AG10803 (cell line): ENCODE results near the gene VPS72.
"Not testable (repeated sequence)": the region's sequence is repeated elsewhere in the genome, so short reads cannot be mapped to it uniquely, and the experiment has no call there.

Source experiments
- DNase-seq: peaks from one replicate; pipeline ENCODE4 v3.0.0; 2010; ENCODE audit warnings: low read depth
- H3K4me3 ChIP-seq: 2 replicates; pipeline ENCODE4 v1.5.1; 2011; ENCODE audit warnings: mild to moderate bottlenecking, low read length, control low read depth
- CTCF ChIP-seq: conservative IDR thresholded peaks from 2 replicates; pipeline ENCODE4 v1.5.1; 2011; ENCODE audit warnings: mild to moderate bottlenecking, low read length, control low read depth, inconsistent platforms

The VPS72 gene

GRCh38 chr1:151211972-151212705, 22.1 kb upstream of the VPS72 start:
- no peak overlapping the region for H3K4me3 ChIP-seq
- TF ChIP-seq CTCF = no peak
- DNase-seq = no peak

- H3K4me3 ChIP-seq = no peak overlapping the region
- TF ChIP-seq CTCF = no peak
- DNase-seq = peak; percentile 61
Observed at GRCh38 chr1:151210830-151211229, 20.8 kb upstream of the VPS72 start.

GRCh38 chr1:151205381-151205965, 15.5 kb upstream of the VPS72 start:
- H3K4me3 ChIP-seq = not testable (repeated sequence)

GRCh38 chr1:151199873-151200581, 10.0 kb upstream of the VPS72 start:
- H3K4me3 ChIP-seq = peak overlapping the region; percentile 100
- TF ChIP-seq CTCF = no peak
- DNase-seq = peak; percentile 95

More at GRCh38 chr1:151205381-151205965, 15.5 kb upstream of the VPS72 start:
- DNase-seq = not testable (repeated sequence)

- no peak for TF ChIP-seq CTCF
- DNase-seq = peak; percentile 98
- peak within 1 kb of the TSS; percentile 100 for H3K4me3 ChIP-seq
Observed at GRCh38 chr1:151198254-151199127, 8.5 kb upstream of the VPS72 start, which contains the start of gene PIP5K1A. Gene PIP5K1A (plus strand): TSS chr1:151198552. CDS start chr1:151198997, 445 bp downstream.

GRCh38 chr1:151197863-151198253, 7.9 kb upstream of the VPS72 start:
- TF ChIP-seq CTCF = no peak
- peak overlapping the region; percentile 100 for H3K4me3 ChIP-seq
- no peak for DNase-seq

GRCh38 chr1:151196292-151196800, 6.3 kb upstream of the VPS72 start:
- peak; percentile 91 for DNase-seq
- peak overlapping the region; percentile 40 for H3K4me3 ChIP-seq
- TF ChIP-seq CTCF = peak; percentile 67

- peak overlapping the region; percentile 40 for H3K4me3 ChIP-seq
- DNase-seq = peak; percentile 93
Observed at GRCh38 chr1:151194894-151195594, 5.0 kb upstream of the VPS72 start.
